Measurements from ENCODE around the gene CYYR1. TPM values are rescaled to one million over a fixed set of nuclear protein-coding genes. Genes with fewer than 3 reads are reported as not detected.

The CYYR1 gene
- polyA plus RNA-seq, 1 experiment, result not detected

DNA sequence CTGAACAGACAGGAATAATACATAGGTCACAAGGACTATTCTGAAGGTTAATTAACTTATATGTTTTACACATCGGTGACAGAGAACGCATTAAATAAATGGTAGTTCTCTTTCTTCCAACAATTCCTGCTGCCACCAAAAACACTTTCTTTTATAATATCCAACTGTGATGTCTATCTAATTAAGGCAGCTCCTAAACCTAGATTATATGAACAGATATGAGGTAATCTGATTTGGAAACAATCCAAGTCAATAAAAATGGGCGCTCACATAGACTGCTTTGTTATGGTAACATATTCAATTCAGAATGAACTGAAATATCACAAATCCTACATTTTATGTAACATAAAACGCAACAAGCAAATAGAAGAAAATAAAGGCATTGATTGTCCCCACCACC is 16.0 kb downstream of the CYYR1 start:
- no peak overlapping the region for H3K27ac ChIP-seq (ENCODE audit: low read depth, low read length)
- no peak for DNase-seq (ENCODE audit: low read depth, low spot score)
- ChIA-PET CTCF (no interaction called here), POLR2A (no interaction called here)
- TF ChIP-seq, protein P1, sequence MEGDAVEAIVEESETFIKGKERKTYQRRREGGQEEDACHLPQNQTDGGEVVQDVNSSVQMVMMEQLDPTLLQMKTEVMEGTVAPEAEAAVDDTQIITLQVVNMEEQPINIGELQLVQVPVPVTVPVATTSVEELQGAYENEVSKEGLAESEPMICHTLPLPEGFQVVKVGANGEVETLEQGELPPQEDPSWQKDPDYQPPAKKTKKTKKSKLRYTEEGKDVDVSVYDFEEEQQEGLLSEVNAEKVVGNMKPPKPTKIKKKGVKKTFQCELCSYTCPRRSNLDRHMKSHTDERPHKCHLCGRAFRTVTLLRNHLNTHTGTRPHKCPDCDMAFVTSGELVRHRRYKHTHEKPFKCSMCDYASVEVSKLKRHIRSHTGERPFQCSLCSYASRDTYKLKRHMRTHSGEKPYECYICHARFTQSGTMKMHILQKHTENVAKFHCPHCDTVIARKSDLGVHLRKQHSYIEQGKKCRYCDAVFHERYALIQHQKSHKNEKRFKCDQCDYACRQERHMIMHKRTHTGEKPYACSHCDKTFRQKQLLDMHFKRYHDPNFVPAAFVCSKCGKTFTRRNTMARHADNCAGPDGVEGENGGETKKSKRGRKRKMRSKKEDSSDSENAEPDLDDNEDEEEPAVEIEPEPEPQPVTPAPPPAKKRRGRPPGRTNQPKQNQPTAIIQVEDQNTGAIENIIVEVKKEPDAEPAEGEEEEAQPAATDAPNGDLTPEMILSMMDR (IDR thresholded peaks at IDR 0.05; ENCODE audit: low read depth, low read length), result no peak
- no peaks in the 10 kb centered on the region for H3K27me3 ChIP-seq (ENCODE audit: control insufficient read depth, insufficient read depth, low read length)
- no peak overlapping the region for H3K4me3 ChIP-seq (ENCODE audit: low read depth, low read length)
- no peaks in the 10 kb centered on the region for H3K9me3 ChIP-seq (ENCODE audit: control insufficient read depth, insufficient read depth, low read length)

DNA sequence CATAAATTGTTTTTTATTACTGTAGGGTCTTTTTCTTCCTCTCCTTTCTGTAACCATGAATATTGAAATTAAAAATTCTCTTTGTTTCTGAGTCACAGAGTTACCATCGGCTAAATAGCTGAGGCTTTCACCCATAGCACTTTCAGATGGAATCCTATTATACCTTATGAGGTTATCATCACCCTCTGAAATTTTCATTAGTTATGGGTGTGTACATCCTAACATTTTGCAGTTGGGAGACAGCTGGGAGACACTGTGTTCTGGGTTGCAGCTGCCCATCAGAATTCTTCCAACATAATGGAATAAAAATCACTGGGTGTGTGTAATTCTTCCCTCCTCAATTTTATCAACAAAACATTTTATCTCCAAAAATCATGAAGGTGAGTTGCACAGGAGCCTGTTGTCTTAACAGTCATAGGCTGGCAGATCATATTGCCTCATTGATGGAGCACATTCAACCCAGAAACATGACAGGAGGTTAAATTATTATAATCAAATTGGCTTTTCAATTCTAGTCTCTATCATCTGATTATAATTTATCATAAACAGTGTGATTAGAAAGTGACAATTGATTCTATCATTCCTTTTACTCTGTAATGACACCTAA is 17.4 kb downstream of the CYYR1 start:
- ChIA-PET POLR2A (no interaction called here), CTCF (no interaction called here)

GRCh38 chr21:26554365-26554764 is 18.7 kb downstream of the CYYR1 start:
- CTCF ChIA-PET, result no interaction called here
- Histone ChIP-seq H3K27ac (ENCODE audit: low read depth, low read length) (no peak overlapping the region), H3K9me3 (ENCODE audit: control insufficient read depth, insufficient read depth, low read length) (no peaks in the 10 kb centered on the region), H3K4me3 (ENCODE audit: low read depth, low read length) (no peak overlapping the region), H3K27me3 (ENCODE audit: control insufficient read depth, insufficient read depth, low read length) (no peaks in the 10 kb centered on the region)
- DNase-seq (ENCODE audit: low read depth, low spot score), result no peak
- POLR2A ChIA-PET, result no interaction called here
- TF ChIP-seq, protein P1 (IDR thresholded peaks at IDR 0.05; ENCODE audit: low read depth, low read length), result no peak

More for the DNA sequence above, 17.4 kb downstream of the CYYR1 start:
- Histone ChIP-seq H3K9me3 (ENCODE audit: control insufficient read depth, insufficient read depth, low read length) (no peaks in the 10 kb centered on the region), H3K27ac (ENCODE audit: low read depth, low read length) (no peak overlapping the region), H3K27me3 (ENCODE audit: control insufficient read depth, insufficient read depth, low read length) (no peaks in the 10 kb centered on the region), H3K4me3 (ENCODE audit: low read depth, low read length) (no peak overlapping the region)
- TF ChIP-seq, protein P1 (IDR thresholded peaks at IDR 0.05; ENCODE audit: low read depth, low read length), result no peak
- no peak for DNase-seq (ENCODE audit: low read depth, low spot score)

DNA sequence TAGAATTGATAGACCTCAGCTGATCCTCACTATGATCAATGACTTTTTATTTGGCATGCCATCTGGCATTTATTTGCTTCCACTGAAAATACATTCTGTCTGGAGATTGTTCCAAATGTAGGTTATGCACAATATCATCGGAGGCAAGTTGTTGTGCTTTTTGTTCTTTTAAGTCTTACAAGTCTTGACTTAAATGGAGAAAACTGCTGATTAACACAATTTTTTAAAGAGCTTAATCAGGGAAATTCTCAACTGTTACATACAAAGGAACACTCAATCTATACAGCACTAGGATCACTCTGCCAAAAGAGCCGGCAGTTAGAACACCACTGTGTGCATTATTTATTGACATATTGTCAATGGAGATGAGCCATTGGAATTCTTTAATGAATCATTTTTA is 19.2 kb downstream of the CYYR1 start:
- H3K27me3 ChIP-seq (ENCODE audit: control insufficient read depth, insufficient read depth, low read length), result no peaks in the 10 kb centered on the region
- no peak overlapping the region for H3K4me3 ChIP-seq (ENCODE audit: low read depth, low read length)
- POLR2A ChIA-PET, result no interaction called here
- TF ChIP-seq, protein P1 (IDR thresholded peaks at IDR 0.05; ENCODE audit: low read depth, low read length), result no peak
- CTCF ChIA-PET, result no interaction called here
- DNase-seq (ENCODE audit: low read depth, low spot score), result no peak
- H3K27ac ChIP-seq (ENCODE audit: low read depth, low read length), result no peak overlapping the region
- no peaks in the 10 kb centered on the region for H3K9me3 ChIP-seq (ENCODE audit: control insufficient read depth, insufficient read depth, low read length)

DNA sequence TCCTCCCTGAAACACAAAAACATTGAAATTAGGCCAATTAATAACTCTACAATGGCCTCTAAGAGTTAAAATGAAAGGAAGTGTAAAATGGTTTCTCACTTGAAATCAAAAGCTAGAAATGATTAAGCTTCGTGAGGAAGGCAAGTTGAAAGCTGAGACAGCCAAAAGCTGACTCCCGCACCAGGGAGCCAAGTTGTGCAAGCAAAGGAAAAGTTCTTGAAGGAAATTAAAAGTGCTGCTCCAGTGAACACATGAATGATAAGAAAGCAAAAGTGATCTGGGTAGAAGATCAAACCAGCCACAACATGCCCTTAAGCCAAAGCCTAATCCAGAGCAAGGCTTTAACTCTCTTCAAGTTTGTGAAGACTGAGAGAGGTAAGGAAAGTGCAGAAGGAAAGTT is 22.8 kb downstream of the CYYR1 start:
- ChIA-PET POLR2A (no interaction called here), CTCF (no interaction called here)
- Histone ChIP-seq H3K27me3 (ENCODE audit: control insufficient read depth, insufficient read depth, low read length) (no peaks in the 10 kb centered on the region), H3K4me3 (ENCODE audit: low read depth, low read length) (no peak overlapping the region), H3K27ac (ENCODE audit: low read depth, low read length) (no peak overlapping the region), H3K9me3 (ENCODE audit: control insufficient read depth, insufficient read depth, low read length) (no peaks in the 10 kb centered on the region)
- DNase-seq (ENCODE audit: low read depth, low spot score), result no peak
- TF ChIP-seq, protein P1 (IDR thresholded peaks at IDR 0.05; ENCODE audit: low read depth, low read length), result no peak
